ENCODE measurements around the gene KLF15.

Gene KLF15

GRCh38 chr3:126304291-126304690 lies 52.9 kb downstream of the KLF15 start:
- Histone ChIP-seq H3K4me3 (ENCODE audit: low read depth, low read length) (no peak overlapping the region), H3K27me3 (ENCODE audit: insufficient read depth, low read length) (no peaks in the 10 kb centered on the region), H2AFZ (ENCODE audit: low read length, unreplicated experiment) (no peak overlapping the region), H3K4me1 (ENCODE audit: control insufficient read depth, insufficient read depth, low read length, unreplicated experiment) (peaks cover 8% of the 10 kb centered on the region), H3K27ac (ENCODE audit: low read depth, low read length) (no peak overlapping the region), H3K79me2 (ENCODE audit: control insufficient read depth, insufficient read depth, low read length, unreplicated experiment) (no peaks in the 10 kb centered on the region), H3K36me3 (ENCODE audit: insufficient read depth, low read length) (no peaks in the 10 kb centered on the region; the same call in 1 of the 2 replicates)

DNA sequence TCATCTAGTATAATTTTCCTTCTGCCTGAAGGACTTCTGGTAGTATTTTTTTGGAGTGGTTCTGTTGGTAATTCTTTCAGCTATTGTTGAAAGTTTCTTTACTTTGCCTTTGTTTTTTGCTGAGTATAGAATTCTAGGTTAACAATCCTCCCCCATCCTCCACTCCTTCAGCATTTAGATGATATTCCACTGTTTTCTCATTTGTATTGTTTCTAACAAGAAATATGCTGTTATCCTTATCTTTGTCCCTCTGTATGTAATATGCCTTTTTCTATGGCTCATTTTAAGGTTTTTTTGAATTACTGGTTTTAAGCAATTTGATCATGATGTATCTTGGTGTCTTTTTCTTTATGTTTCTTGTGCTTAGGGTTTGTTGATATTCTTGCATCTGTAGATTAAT lies 53.9 kb downstream of the KLF15 start:
- no peaks in the 10 kb centered on the region; the same call in 1 of the 2 replicates for H3K36me3 ChIP-seq (ENCODE audit: insufficient read depth, low read length)
- peaks cover 8% of the 10 kb centered on the region for H3K4me1 ChIP-seq (ENCODE audit: control insufficient read depth, insufficient read depth, low read length, unreplicated experiment)
- no peaks in the 10 kb centered on the region for H3K79me2 ChIP-seq (ENCODE audit: control insufficient read depth, insufficient read depth, low read length, unreplicated experiment)
- no peak overlapping the region for H2AFZ ChIP-seq (ENCODE audit: low read length, unreplicated experiment)
- H3K4me3 ChIP-seq (ENCODE audit: low read depth, low read length), result no peak overlapping the region
- H3K27me3 ChIP-seq (ENCODE audit: insufficient read depth, low read length), result no peaks in the 10 kb centered on the region
- H3K27ac ChIP-seq (ENCODE audit: low read depth, low read length), result no peak overlapping the region

DNA sequence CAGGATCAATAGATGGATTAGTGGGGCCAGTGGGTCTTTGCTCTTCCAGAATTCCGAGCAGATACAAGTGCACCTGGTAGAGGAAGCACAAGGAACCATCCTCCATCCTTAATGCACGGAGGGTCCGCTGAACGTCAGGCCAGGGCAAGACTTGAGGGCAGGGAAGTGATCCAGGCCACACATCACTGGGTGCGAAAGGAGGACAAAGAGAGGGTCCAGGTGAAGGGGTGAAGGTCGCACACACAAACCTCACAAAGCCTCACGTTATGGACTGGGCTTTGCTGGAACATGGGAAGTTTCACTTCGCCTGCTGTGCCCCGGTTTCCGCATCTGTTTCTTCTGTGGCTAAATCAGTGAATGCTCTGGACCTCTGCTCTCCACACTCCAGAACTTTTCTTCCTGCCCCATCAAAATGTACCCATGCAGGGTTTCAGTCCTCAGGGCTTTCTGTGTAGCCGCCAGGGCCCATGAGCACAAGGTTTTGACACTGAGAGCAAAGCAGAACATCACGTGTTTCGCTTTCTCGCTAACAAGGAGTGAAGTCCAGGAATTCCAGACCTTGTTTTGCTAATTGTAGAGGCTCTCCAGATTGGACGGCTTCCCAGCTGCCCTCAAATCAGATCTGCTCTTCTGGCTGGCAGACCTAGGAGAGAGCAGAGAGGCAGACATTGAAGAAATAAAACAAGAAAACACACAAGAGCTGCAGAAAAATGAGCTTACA lies 56.3 kb downstream of the KLF15 start:
- no peaks in the 10 kb centered on the region for H3K79me2 ChIP-seq (ENCODE audit: control insufficient read depth, insufficient read depth, low read length, unreplicated experiment)
- peaks cover 8% of the 10 kb centered on the region for H3K4me1 ChIP-seq (ENCODE audit: control insufficient read depth, insufficient read depth, low read length, unreplicated experiment)
- H3K4me3 ChIP-seq (ENCODE audit: low read depth, low read length), result no peak overlapping the region
- no peaks in the 10 kb centered on the region for H3K27me3 ChIP-seq (ENCODE audit: insufficient read depth, low read length)
- H3K27ac ChIP-seq (ENCODE audit: low read depth, low read length), result no peak overlapping the region
- no peak overlapping the region for H2AFZ ChIP-seq (ENCODE audit: low read length, unreplicated experiment)
- H3K36me3 ChIP-seq (ENCODE audit: insufficient read depth, low read length), result no peaks in the 10 kb centered on the region; the same call in 1 of the 2 replicates

DNA sequence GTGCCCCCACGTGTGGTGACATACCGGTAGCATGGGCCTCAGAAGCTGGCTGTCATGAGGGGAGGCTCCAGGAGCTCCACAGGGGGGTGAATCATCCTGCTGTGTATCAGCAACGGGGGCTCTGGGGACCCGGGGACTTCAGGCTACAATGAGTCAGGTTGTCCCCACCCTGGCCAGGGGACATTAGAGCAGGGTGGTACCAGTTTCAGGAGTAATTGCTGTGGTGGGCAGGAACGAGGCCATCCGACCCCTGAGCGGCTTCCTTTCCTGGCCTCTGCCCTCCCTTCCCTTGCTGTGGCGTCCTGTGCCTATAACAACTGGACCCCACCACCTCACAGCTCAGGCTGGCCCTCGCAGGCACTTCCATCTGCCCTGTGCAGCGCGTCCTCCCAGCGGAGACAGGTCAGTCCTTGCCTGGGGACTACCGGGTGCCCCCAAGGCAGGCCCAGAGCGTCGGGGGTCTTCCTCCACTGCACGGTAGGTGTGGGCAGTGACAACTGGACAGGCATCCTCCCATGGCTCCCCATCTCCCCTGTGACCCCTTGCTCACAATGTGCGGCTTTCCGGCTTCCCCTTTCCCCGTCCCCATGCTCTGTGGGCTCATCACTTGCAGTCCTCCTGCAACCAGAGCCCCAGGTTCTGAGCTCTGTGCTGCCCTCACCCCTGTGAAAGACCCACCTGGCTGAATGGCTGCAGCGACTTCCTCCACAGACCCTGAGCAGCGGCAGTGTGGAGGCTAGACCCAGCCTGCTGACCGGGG lies 57.0 kb downstream of the KLF15 start:
- Histone ChIP-seq H2AFZ (ENCODE audit: low read length, unreplicated experiment) (no peak overlapping the region), H3K36me3 (ENCODE audit: insufficient read depth, low read length) (no peaks in the 10 kb centered on the region; the same call in 1 of the 2 replicates), H3K4me3 (ENCODE audit: low read depth, low read length) (no peak overlapping the region), H3K27me3 (ENCODE audit: insufficient read depth, low read length) (no peaks in the 10 kb centered on the region), H3K4me1 (ENCODE audit: control insufficient read depth, insufficient read depth, low read length, unreplicated experiment) (peaks cover 1% of the 10 kb centered on the region), H3K27ac (ENCODE audit: low read depth, low read length) (no peak overlapping the region), H3K79me2 (ENCODE audit: control insufficient read depth, insufficient read depth, low read length, unreplicated experiment) (no peaks in the 10 kb centered on the region)

GRCh38 chr3:126295407-126295939 lies 61.7 kb downstream of the KLF15 start:
- Histone ChIP-seq H3K79me2 (ENCODE audit: control insufficient read depth, insufficient read depth, low read length, unreplicated experiment) (no peaks in the 10 kb centered on the region), H2AFZ (ENCODE audit: low read length, unreplicated experiment) (no peak overlapping the region), H3K27me3 (ENCODE audit: insufficient read depth, low read length) (no peaks in the 10 kb centered on the region), H3K27ac (ENCODE audit: low read depth, low read length) (no peak overlapping the region), H3K4me1 (ENCODE audit: control insufficient read depth, insufficient read depth, low read length, unreplicated experiment) (no peaks in the 10 kb centered on the region), H3K36me3 (ENCODE audit: insufficient read depth, low read length) (no peaks in the 10 kb centered on the region), H3K4me3 (ENCODE audit: low read depth, low read length) (no peak overlapping the region)

DNA sequence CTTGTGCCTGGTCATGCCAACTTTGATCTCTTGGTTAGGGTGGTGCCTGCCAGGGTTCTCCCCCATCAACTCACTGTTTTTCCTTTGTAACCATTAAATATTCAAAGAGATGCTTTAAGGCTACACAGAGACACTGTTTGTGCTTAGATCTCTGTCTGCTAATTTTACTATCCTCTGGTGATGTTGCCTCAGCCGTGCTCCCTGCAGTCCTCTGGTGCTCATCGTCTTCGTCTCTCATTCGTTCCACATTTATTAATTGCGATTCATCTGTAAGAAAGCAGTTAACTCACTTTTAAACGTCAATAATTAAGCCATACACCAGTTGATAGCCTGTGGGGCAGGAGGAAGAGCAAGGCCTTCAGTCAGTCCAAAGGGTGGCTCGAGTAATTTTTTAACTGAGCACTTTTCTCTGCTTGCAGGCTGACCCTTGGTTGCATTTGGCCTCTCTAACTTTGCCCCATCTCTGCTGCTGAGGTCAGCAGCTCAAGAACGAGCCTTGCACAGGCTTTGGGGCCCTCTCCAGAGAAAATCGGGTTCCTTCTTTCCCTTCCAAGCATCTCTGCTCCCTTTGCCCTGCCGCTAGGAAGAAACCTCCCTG lies 62.9 kb downstream of the KLF15 start:
- H3K4me1 ChIP-seq (ENCODE audit: control insufficient read depth, insufficient read depth, low read length, unreplicated experiment), result no peaks in the 10 kb centered on the region
- H3K36me3 ChIP-seq (ENCODE audit: insufficient read depth, low read length), result no peaks in the 10 kb centered on the region
- H2AFZ ChIP-seq (ENCODE audit: low read length, unreplicated experiment), result no peak overlapping the region
- H3K4me3 ChIP-seq (ENCODE audit: low read depth, low read length), result no peak overlapping the region
- H3K79me2 ChIP-seq (ENCODE audit: control insufficient read depth, insufficient read depth, low read length, unreplicated experiment), result no peaks in the 10 kb centered on the region
- H3K27me3 ChIP-seq (ENCODE audit: insufficient read depth, low read length), result 0 out of 2 replicates have a peak, but pooled peaks cover 7% of the 10 kb centered on the region
- no peak overlapping the region for H3K27ac ChIP-seq (ENCODE audit: low read depth, low read length)

GRCh38 chr3:126293370-126294082 lies 63.7 kb downstream of the KLF15 start:
- no peak overlapping the region for H3K4me3 ChIP-seq (ENCODE audit: low read depth, low read length)
- H3K27me3 ChIP-seq (ENCODE audit: insufficient read depth, low read length), result 0 out of 2 replicates have a peak, but pooled peaks cover 7% of the 10 kb centered on the region
- no peak overlapping the region for H3K27ac ChIP-seq (ENCODE audit: low read depth, low read length)
- H3K4me1 ChIP-seq (ENCODE audit: control insufficient read depth, insufficient read depth, low read length, unreplicated experiment), result no peaks in the 10 kb centered on the region
- H3K36me3 ChIP-seq (ENCODE audit: insufficient read depth, low read length), result no peaks in the 10 kb centered on the region
- H2AFZ ChIP-seq (ENCODE audit: low read length, unreplicated experiment), result no peak overlapping the region
- no peaks in the 10 kb centered on the region for H3K79me2 ChIP-seq (ENCODE audit: control insufficient read depth, insufficient read depth, low read length, unreplicated experiment)

All from ACC112 (cell line).